ENCODE data around the gene CTTNBP2NL.
A peak's percentile ranks its signal among the peaks of the same experiment; 100 is the strongest.

CTTNBP2NL gene

DNA sequence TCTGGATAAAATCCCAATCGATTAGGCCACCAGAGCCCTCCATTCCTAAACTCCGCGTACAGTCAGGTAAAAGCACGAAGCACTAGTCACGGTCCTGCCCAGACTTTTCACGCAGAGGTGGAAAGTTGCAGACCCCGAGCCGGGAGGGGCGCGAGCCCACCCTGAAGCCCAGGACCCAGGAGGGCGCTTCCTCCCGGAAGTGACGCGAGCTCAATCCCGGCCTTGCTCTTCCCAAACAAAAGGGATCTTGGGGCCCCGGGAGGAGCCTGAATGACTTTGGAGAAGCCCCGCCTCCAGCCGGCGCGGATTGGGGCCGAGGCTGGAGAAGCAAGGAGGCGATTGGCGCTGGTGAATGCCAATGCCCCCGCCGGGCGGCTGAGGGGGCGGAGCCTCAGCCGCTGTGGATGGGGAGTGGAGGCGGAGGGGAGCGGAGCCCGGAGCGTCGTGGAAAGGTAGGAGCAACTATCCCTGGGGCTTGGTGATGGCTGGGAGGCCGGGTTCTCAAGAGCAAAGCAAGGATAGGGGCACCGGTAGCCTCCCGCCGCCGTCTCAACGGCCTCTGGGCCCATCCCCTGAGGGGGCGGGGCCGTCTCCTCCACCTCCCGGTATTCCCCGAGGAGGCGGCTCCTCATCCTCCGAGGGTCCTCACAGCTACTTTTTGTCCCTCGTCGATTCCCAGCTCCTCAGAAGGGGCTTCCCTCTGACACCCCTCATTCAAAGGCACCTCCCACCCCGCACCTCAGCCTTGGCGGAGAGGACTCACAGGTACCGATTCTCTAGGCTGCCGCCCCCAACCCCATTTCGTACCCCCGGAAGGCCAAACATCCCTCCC is at the start of gene CTTNBP2NL (continued):
- TF ChIP-seq, protein P1, sequence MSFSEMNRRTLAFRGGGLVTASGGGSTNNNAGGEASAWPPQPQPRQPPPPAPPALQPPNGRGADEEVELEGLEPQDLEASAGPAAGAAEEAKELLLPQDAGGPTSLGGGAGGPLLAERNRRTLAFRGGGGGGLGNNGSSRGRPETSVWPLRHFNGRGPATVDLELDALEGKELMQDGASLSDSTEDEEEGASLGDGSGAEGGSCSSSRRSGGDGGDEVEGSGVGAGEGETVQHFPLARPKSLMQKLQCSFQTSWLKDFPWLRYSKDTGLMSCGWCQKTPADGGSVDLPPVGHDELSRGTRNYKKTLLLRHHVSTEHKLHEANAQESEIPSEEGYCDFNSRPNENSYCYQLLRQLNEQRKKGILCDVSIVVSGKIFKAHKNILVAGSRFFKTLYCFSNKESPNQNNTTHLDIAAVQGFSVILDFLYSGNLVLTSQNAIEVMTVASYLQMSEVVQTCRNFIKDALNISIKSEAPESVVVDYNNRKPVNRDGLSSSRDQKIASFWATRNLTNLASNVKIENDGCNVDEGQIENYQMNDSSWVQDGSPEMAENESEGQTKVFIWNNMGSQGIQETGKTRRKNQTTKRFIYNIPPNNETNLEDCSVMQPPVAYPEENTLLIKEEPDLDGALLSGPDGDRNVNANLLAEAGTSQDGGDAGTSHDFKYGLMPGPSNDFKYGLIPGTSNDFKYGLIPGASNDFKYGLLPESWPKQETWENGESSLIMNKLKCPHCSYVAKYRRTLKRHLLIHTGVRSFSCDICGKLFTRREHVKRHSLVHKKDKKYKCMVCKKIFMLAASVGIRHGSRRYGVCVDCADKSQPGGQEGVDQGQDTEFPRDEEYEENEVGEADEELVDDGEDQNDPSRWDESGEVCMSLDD (tag by site-specific recombination; IDR thresholded peaks at IDR 0.05), result peak; percentile 46; the same call in 1 of the 2 replicates
- TF ChIP-seq, protein P2, sequence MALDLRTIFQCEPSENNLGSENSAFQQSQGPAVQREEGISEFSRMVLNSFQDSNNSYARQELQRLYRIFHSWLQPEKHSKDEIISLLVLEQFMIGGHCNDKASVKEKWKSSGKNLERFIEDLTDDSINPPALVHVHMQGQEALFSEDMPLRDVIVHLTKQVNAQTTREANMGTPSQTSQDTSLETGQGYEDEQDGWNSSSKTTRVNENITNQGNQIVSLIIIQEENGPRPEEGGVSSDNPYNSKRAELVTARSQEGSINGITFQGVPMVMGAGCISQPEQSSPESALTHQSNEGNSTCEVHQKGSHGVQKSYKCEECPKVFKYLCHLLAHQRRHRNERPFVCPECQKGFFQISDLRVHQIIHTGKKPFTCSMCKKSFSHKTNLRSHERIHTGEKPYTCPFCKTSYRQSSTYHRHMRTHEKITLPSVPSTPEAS (tag by site-specific recombination; IDR thresholded peaks at IDR 0.05), result no peak
- TF ChIP-seq ZNF544 (tag by site-specific recombination; IDR thresholded peaks at IDR 0.05) (no peak), SP7 (tag by site-specific recombination; IDR thresholded peaks at IDR 0.05) (0 out of 2 replicates have a peak, but pooled peaks have one; percentile 14), ZNF600 (tag by site-specific recombination; IDR thresholded peaks at IDR 0.05) (peak; percentile 58; the same call in 1 of the 2 replicates), ZNF398 (tag by site-specific recombination; IDR thresholded peaks at IDR 0.05) (0 out of 2 replicates have a peak, but pooled peaks have one; percentile 14), ZFP69B (tag by site-specific recombination; IDR thresholded peaks at IDR 0.05) (peak; percentile 62), KLF17 (tag by site-specific recombination; IDR thresholded peaks at IDR 0.05) (peak; percentile 54; the same call in 1 of the 2 replicates), GLIS2 (tag by site-specific recombination; IDR thresholded peaks at IDR 0.05) (peak; percentile 58; the same call in 1 of the 2 replicates), PBX3 (CRISPR knock-in tag; IDR thresholded peaks at IDR 0.05) (peak; percentile 91), ZNF335 (tag by site-specific recombination; conservative IDR thresholded peaks at IDR 0.05) (peak; percentile 89), ZNF37A (tag by site-specific recombination; IDR thresholded peaks at IDR 0.05) (no peak), ZBTB8A (tag by site-specific recombination; IDR thresholded peaks at IDR 0.05) (peak; percentile 47), GLIS1 (tag by site-specific recombination; IDR thresholded peaks at IDR 0.05) (peak; percentile 68), GLI4 (tag by site-specific recombination; IDR thresholded peaks at IDR 0.05) (no peak), ZBTB20 (tag by site-specific recombination; IDR thresholded peaks at IDR 0.05) (peak; percentile 99), ZEB2 (tag by site-specific recombination; IDR thresholded peaks at IDR 0.05) (peak; percentile 44), ZBTB1 (tag by site-specific recombination; IDR thresholded peaks at IDR 0.05) (0 out of 2 replicates have a peak, but pooled peaks have one; percentile 11), ZNF658 (tag by site-specific recombination; IDR thresholded peaks at IDR 0.05) (no peak), ZNF518A (tag by site-specific recombination; conservative IDR thresholded peaks at IDR 0.05; ENCODE audit: low read depth) (peak; percentile 76), ZNF341 (tag by site-specific recombination; IDR thresholded peaks at IDR 0.05; ENCODE audit: low read depth) (peak; percentile 85), SP3 (tag by site-specific recombination; IDR thresholded peaks at IDR 0.05) (peak; percentile 89)

Data from HEK293 (cell line).